BJ (cell line): ENCODE measurements around the gene REM1. TPM values are rescaled to one million over a fixed set of nuclear protein-coding genes. Genes with fewer than 3 reads are reported as not detected.
"Not testable (repeated sequence)": the region's sequence is repeated elsewhere in the genome, so short reads cannot be mapped to it uniquely, and the experiment has no call there.

Source experiments
- CTCF ChIA-PET: fragments of 350-600 bp; formaldehyde crosslinking; extraction: SDS; loops from one replicate; lab custom pipeline; 2021; ENCODE audit warnings: antibody characterized with exemption, inconsistent platforms; lab: Yijun Ruan, JAX
- POLR2A ChIA-PET: fragments of 300-600 bp; sonication (Branson Sonifier 250); formaldehyde crosslinking; extraction: SDS; loops from one replicate; lab custom pipeline; 2021; ENCODE audit warnings: antibody characterized with exemption; lab: Charles Lee
- DNase-seq: peaks from one replicate; pipeline ENCODE4 v3.0.0-alpha.2; 2011; ENCODE audit warnings: low read depth
- H3K27me3 ChIP-seq: 2 replicates; pipeline ENCODE4 v1.6.0; 2011; ENCODE audit warnings: low read length; ENCODE audit not compliant: control insufficient read depth, insufficient read depth
- H3K36me3 ChIP-seq: 2 replicates; pipeline ENCODE4 v1.5.1; 2011; ENCODE audit warnings: low read length; ENCODE audit not compliant: control insufficient read depth, insufficient read depth
- H3K4me3 ChIP-seq: 2 replicates; pipeline ENCODE4 v1.5.1; 2011; ENCODE audit warnings: low read depth, mild to moderate bottlenecking, control low read depth, low read length
- CTCF ChIP-seq: IDR thresholded peaks from 2 replicates; pipeline ENCODE4 v1.5.1; 2011; ENCODE audit warnings: low read depth, mild to moderate bottlenecking, control low read depth, inconsistent platforms, low read length, moderate library complexity; ENCODE audit not compliant: insufficient read depth
- polyA minus RNA-seq: library from RNA; depleted of rRNA, polyadenylated mRNA; stranded (reverse); fragments of >200 nt; gene quantifications from 2 replicates; pipeline ENCODE4 v1.2.3, GENCODE V29; 2011; rRNA and poly(A)+ RNA removed
- polyA plus RNA-seq: library from polyadenylated mRNA; depleted of rRNA; stranded (reverse); fragments of >200 nt; gene quantifications from 2 replicates; pipeline ENCODE4 v1.2.3, GENCODE V29; 2011; rRNA removed

Gene REM1
- polyA plus RNA-seq, result not detected in 2 replicates
- not detected in 2 replicates for polyA minus RNA-seq

- H3K4me3 ChIP-seq, result no peak within 1 kb of the TSS
- no peak for DNase-seq
- no peak for TF ChIP-seq CTCF
- ChIA-PET POLR2A (no interaction called here), CTCF (interaction anchor here (0.9 to 5.6 kb wide), 3 partner anchors 10 to 27 kb away, joined by 4 to 37 read pairs (median 24); no protein-coding TSS in a partner anchor)
- no peaks in the 10 kb centered on the region for H3K36me3 ChIP-seq
- H3K27me3 ChIP-seq, result peaks cover 23% of the 10 kb centered on the region
Measured at GRCh38 chr20:31474758-31475427, at the start of gene REM1, which contains the start of gene DEFB124. TSS of gene REM1 (plus strand) at chr20:31475288. CDS start at chr20:31476446, 1,158 bp downstream. TSS of gene DEFB124 (minus strand) at chr20:31475127. CDS start at chr20:31473013, 2,114 bp downstream.

GRCh38 chr20:31425797-31426196 lies 49.3 kb upstream of the REM1 start:
- Histone ChIP-seq H3K27me3 (no peaks in the 10 kb centered on the region), H3K4me3 (no peak overlapping the region), H3K36me3 (no peaks in the 10 kb centered on the region)
- POLR2A ChIA-PET, result no interaction called here
- CTCF ChIA-PET, result no interaction called here
- TF ChIP-seq CTCF, result no peak
- DNase-seq, result no peak

GRCh38 chr20:31426891-31427551 lies 48.1 kb upstream of the REM1 start:
- DNase-seq, H3K27me3 ChIP-seq, CTCF ChIA-PET, POLR2A ChIA-PET, H3K4me3 ChIP-seq, H3K36me3 ChIP-seq: not testable (repeated sequence)

- POLR2A ChIA-PET, CTCF ChIA-PET, H3K4me3 ChIP-seq: not testable (repeated sequence)
Measured at GRCh38 chr20:31427576-31427975, 47.5 kb upstream of the REM1 start.

GRCh38 chr20:31430568-31431115 lies 44.4 kb upstream of the REM1 start:
- ChIA-PET POLR2A (no interaction called here), CTCF (interaction anchor here (0.8 kb wide), 1 partner anchor 18 kb away, joined by 3 read pairs; no protein-coding TSS in a partner anchor)
- no peak for TF ChIP-seq CTCF
- no peak overlapping the region for H3K4me3 ChIP-seq
- no peak for DNase-seq
- no peaks in the 10 kb centered on the region for H3K27me3 ChIP-seq
- no peaks in the 10 kb centered on the region for H3K36me3 ChIP-seq

More at GRCh38 chr20:31427576-31427975, 47.5 kb upstream of the REM1 start:
- DNase-seq, H3K36me3 ChIP-seq, H3K27me3 ChIP-seq: not testable (repeated sequence)
